NCI-H1436 (cell line): ENCODE measurements around the gene CPVL.

Experiments used
- DNase-seq: peaks from one replicate; lab custom pipeline; 2025; lab: John Stamatoyannopoulos, UW

Gene CPVL

GRCh38 chr7:29156907-29157452 lies 10.6 kb upstream of the CPVL start:
- DNase-seq: peak; percentile 15

GRCh38 chr7:29154076-29154475 lies 7.7 kb upstream of the CPVL start:
- DNase-seq: no peak

GRCh38 chr7:29150856-29151255 lies 4.5 kb upstream of the CPVL start:
- no peak for DNase-seq

GRCh38 chr7:29149036-29149435 lies 2.7 kb upstream of the CPVL start:
- no peak for DNase-seq

GRCh38 chr7:29147821-29148220 lies 1.5 kb upstream of the CPVL start:
- no peak for DNase-seq

- no peak for DNase-seq
Observed at GRCh38 chr7:29146888-29147609, 712 bp upstream of the CPVL start.

GRCh38 chr7:29145553-29146056 lies 732 bp downstream of the CPVL start:
- DNase-seq: no peak

- no peak for DNase-seq
Observed at GRCh38 chr7:29143751-29144150, 2.6 kb downstream of the CPVL start.

GRCh38 chr7:29142021-29142727 lies 4.2 kb downstream of the CPVL start:
- DNase-seq: no peak

GRCh38 chr7:29140873-29141468 lies 5.4 kb downstream of the CPVL start:
- DNase-seq: no peak

GRCh38 chr7:29139796-29140195 lies 6.5 kb downstream of the CPVL start:
- DNase-seq: no peak

- DNase-seq: no peak
Observed at GRCh38 chr7:29139191-29139590, 7.1 kb downstream of the CPVL start.

- DNase-seq: no peak
Observed at GRCh38 chr7:29138588-29138987, 7.7 kb downstream of the CPVL start.

- no peak for DNase-seq
Observed at GRCh38 chr7:29135846-29136245, 10.5 kb downstream of the CPVL start.

- no peak for DNase-seq
Observed at GRCh38 chr7:29132980-29133379, 13.4 kb downstream of the CPVL start.

GRCh38 chr7:29131678-29132077 lies 14.7 kb downstream of the CPVL start:
- no peak for DNase-seq

- DNase-seq: no peak
Observed at GRCh38 chr7:29130096-29130495, 16.2 kb downstream of the CPVL start.

- DNase-seq: no peak
Observed at GRCh38 chr7:29127527-29127926, 18.8 kb downstream of the CPVL start.

GRCh38 chr7:29126804-29127203 lies 19.5 kb downstream of the CPVL start:
- no peak for DNase-seq

- no peak for DNase-seq
Observed at GRCh38 chr7:29123626-29124190, 22.6 kb downstream of the CPVL start.

- DNase-seq: no peak
Observed at GRCh38 chr7:29122759-29123158, 23.6 kb downstream of the CPVL start.

- no peak for DNase-seq
Observed at GRCh38 chr7:29122081-29122480, 24.3 kb downstream of the CPVL start.
